ENCODE measurements around the gene OR2AT4. TPM values are rescaled to one million over a fixed set of nuclear protein-coding genes. Genes with fewer than 3 reads are reported as not detected.

OR2AT4 gene
- total and polyA plus RNA-seq, 10 donors: not detected

DNA sequence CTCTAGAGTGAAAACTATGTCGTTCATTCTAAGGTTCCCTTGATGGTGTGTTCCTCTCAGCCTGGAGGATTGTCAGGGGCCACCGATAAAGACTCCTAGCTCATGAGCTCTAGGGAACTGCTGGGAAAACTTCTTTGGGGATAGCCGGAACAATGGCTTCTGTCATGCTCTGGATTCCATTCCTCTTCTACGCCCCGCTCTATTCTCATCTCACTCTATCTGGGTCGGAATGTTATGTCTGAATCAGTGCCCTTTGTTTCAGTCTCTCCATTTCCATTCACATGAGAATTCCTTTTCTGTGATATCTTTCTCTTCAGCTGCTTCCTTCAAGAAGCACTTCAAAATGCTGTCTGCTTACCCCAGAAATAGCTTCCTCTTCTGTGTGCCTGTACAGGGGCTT lies 37.3 kb upstream of the OR2AT4 start:
- TF ChIP-seq POLR2A (IDR thresholded peaks at IDR 0.05) (no peak), POLR2AphosphoS5 (IDR thresholded peaks at IDR 0.05) (no peak)
- TF ChIP-seq, protein P1, sequence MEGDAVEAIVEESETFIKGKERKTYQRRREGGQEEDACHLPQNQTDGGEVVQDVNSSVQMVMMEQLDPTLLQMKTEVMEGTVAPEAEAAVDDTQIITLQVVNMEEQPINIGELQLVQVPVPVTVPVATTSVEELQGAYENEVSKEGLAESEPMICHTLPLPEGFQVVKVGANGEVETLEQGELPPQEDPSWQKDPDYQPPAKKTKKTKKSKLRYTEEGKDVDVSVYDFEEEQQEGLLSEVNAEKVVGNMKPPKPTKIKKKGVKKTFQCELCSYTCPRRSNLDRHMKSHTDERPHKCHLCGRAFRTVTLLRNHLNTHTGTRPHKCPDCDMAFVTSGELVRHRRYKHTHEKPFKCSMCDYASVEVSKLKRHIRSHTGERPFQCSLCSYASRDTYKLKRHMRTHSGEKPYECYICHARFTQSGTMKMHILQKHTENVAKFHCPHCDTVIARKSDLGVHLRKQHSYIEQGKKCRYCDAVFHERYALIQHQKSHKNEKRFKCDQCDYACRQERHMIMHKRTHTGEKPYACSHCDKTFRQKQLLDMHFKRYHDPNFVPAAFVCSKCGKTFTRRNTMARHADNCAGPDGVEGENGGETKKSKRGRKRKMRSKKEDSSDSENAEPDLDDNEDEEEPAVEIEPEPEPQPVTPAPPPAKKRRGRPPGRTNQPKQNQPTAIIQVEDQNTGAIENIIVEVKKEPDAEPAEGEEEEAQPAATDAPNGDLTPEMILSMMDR (IDR thresholded peaks at IDR 0.05 in 8 of 11, conservative IDR thresholded peaks at IDR 0.05 in 3 of 11): no peak
- 56 to 75% (median 60%) methylated on average over 6 of the region's 6 CpGs for whole genome bisulfite sequencing, 5 donors
- Histone ChIP-seq H3K36me3 (no peaks in the 10 kb centered on the region), H3K4me3 (no peak overlapping the region), H3K4me1 (no peaks in the 10 kb centered on the region), H3K9me3 (no peaks in the 10 kb centered on the region), H3K27me3 (replicated peaks in 1 of 7) (peaks cover 0 to 42% (median 0%) of the 10 kb centered on the region in 7 donors), H3K27ac (no peak overlapping the region)
- no peak for DNase-seq
- intact Hi-C loops (cut with DNase I; ENCODE audit: low total_unique reads): loop anchor here (10.0 kb wide), 1 partner anchor 109 kb away; no protein-coding TSS in a partner anchor

DNA sequence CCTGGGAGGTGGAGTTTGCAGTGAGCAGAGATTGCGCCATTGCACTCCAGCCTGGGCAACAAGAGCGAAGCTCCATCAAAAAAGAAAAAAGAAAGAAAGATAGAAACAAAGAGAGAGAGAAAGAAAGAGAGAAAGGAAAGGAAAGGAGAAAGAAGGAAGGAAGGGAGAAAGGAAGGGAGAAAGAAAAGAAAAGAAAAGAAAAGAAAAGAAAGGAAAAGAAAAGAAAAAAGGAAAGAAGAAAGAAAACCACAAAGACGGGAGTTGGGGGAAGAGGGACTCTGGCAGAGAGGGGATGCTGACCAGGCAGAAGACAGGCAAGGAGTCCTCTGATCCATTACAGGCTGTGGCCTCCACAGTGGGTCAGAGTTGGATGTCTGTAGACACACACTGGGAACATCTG lies 35.4 kb upstream of the OR2AT4 start:
- no peak overlapping the region for H3K4me3 ChIP-seq
- intact Hi-C loops (cut with DNase I; ENCODE audit: low total_unique reads): loop anchor here (10.0 kb wide), 1 partner anchor 107 kb away; no protein-coding TSS in a partner anchor
- no peak for DNase-seq
- peaks cover 0 to 44% (median 0%) of the 10 kb centered on the region in 7 donors for H3K27me3 ChIP-seq (replicated peaks in 1 of 7)
- no peaks in the 10 kb centered on the region for H3K9me3 ChIP-seq
- TF ChIP-seq POLR2AphosphoS5 (IDR thresholded peaks at IDR 0.05) (no peak), POLR2A (IDR thresholded peaks at IDR 0.05) (no peak)
- TF ChIP-seq, protein P1 (IDR thresholded peaks at IDR 0.05 in 8 of 11, conservative IDR thresholded peaks at IDR 0.05 in 3 of 11): no peak
- WGBS, 5 donors: 80 to 89% (median 87%) methylated on average over 3 of the region's 3 CpGs
- H3K36me3 ChIP-seq: no peaks in the 10 kb centered on the region
- H3K4me1 ChIP-seq: no peaks in the 10 kb centered on the region
- no peak overlapping the region for H3K27ac ChIP-seq

DNA sequence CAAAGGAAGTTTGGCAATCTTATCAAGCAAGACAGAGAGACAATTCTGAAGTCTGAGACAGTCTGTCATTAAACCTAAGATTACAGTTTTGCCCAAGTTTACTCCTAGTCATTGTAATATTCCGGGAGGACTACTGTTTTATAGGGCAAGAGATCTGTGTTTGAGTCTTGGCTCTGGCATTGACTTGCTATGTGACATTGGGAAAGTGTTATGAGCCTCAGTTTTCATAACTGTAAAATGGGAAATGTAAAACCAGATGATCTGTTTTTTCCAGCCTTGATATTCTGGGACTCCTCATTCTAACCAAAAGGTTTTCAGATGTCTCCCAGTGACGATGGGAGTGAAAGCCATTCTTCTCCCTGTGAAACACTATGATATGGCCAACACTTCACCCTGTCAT lies 29.9 kb upstream of the OR2AT4 start:
- 81 to 91% (median 86%) methylated on average over 2 of the region's 2 CpGs for WGBS, 5 donors
- no peaks in the 10 kb centered on the region for H3K4me1 ChIP-seq

DNA sequence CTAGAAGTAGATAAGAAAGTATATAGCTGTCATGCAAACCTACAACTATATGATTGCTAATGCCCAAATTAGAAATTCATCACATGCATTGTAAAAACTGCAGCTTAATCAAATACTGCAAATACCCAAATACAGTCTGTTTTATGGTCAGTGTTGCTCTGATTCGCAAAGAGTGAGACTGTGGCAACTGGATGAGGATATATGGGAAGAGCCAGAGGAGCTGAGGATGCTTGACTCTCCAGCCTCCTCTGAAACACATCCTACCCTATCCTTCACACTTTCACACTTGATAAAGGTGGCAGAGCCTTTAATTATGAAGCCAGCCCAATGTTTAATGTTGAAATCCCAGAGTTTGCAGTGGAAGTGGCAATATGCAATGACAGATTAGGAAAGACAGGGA lies 21.9 kb upstream of the OR2AT4 start:
- H3K36me3 ChIP-seq: no peaks in the 10 kb centered on the region
- WGBS, 5 donors: 37 to 94% (median 46%) methylated on average over 1 of the region's 1 CpG
- peaks cover 0 to 29% (median 7%) of the 10 kb centered on the region in 8 donors for H3K9me3 ChIP-seq
- intact Hi-C loops (cut with DNase I; ENCODE audit: low total_unique reads): no loop called here
- H3K27me3 ChIP-seq (replicated peaks in 1 of 7): peaks cover 0 to 16% (median 0%) of the 10 kb centered on the region in 7 donors
- DNase-seq: no peak
- TF ChIP-seq, protein P1 (IDR thresholded peaks at IDR 0.05 in 8 of 11, conservative IDR thresholded peaks at IDR 0.05 in 3 of 11): no peak
- TF ChIP-seq POLR2A (IDR thresholded peaks at IDR 0.05): no peak
- TF ChIP-seq POLR2AphosphoS5 (IDR thresholded peaks at IDR 0.05): no peak
- no peak overlapping the region for H3K4me3 ChIP-seq
- H3K4me1 ChIP-seq: no peaks in the 10 kb centered on the region
- H3K27ac ChIP-seq: no peak overlapping the region

More for the DNA sequence above, 29.9 kb upstream of the OR2AT4 start:
- TF ChIP-seq, protein P1 (IDR thresholded peaks at IDR 0.05 in 8 of 11, conservative IDR thresholded peaks at IDR 0.05 in 3 of 11): no peak
- TF ChIP-seq POLR2A (IDR thresholded peaks at IDR 0.05): no peak
- Histone ChIP-seq H3K9me3 (no peaks in the 10 kb centered on the region), H3K27ac (no peak overlapping the region), H3K36me3 (no peaks in the 10 kb centered on the region), H3K4me3 (no peak overlapping the region), H3K27me3 (replicated peaks in 1 of 7) (peaks cover 0 to 37% (median 0%) of the 10 kb centered on the region in 7 donors)
- intact Hi-C loops (cut with DNase I; ENCODE audit: low total_unique reads): no loop called here
- DNase-seq: no peak
